Inferior parietal cortex (tissue), 1 donor: ENCODE results near the gene MAN1A1.
A peak's percentile ranks its signal among the peaks of the same experiment; 100 is the strongest.
"Not testable (repeated sequence)": the region's sequence is repeated elsewhere in the genome, so short reads cannot be mapped to it uniquely, and the experiment has no call there.

Experiments
- DNase-seq: peaks from one replicate; pipeline ENCODE4 v3.0.0-alpha.2; 2016; ENCODE audit errors: extremely low spot score

Gene MAN1A1

DNA sequence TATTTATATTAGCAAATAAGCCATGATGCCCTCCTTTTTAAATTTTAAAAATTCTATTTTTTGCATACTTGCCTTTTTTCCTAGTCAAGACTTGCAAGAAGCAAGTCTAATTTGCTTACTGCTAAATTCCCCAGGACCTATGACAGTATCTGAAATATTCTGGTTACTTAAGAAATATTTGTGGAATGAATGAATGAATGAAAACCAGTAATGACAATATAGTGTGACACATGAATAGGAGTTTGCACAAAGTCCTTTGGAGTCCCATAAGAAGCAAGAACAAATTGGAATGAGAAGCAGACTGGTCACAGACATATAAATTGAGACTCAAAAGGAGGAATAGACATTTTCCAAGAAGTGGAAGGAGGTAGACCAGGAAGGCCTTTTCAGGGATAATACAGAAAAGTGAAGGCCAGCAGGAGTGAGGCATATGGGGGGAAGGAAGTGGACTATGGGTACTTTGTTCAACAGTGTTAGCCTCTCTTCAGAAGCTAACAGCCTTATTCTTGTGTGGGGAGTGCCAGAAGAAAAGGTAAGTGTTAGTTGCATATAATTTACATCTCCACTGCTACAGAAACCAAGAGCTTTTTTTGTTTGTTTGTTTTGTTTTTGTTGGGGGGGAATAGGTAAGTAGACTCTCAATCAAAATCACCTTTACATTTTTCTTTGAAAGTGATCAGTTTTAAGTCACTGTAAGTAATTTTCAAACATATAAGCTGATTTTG, 177.5 kb downstream of the MAN1A1 start:
- no peak for DNase-seq

GRCh38 chr6:119171088-119171841, 178.3 kb downstream of the MAN1A1 start:
- DNase-seq, result no peak

DNA sequence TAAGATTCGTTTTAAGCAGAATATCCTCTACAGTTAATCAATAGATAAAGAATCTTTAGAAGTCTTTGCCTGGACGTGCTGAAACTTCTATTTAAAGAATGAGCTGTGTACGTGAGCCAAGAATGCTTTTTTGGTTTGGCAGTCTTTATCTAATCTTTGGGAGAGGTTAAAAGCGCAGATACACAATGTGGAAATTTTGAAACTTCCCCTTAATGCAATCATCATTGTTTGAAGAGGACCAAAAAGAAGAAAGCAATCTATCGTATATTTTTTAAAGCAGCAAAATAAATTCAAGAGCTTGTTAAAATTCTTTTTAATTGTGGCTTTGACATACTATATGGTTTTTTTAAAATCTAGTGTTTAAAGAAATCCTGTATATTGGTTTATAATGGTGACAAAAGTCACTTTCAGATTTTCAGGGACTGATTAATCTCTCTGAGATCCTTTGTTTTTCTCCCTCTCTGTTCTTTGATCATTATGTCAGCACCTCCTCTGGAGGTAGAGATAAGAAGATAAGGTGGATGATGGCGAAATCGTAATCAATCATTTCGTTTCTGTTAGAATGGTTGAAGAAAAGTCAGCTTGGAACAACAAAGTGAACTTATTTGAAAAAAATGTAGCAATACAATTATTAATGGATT, 179.0 kb downstream of the MAN1A1 start:
- DNase-seq, result no peak

DNA sequence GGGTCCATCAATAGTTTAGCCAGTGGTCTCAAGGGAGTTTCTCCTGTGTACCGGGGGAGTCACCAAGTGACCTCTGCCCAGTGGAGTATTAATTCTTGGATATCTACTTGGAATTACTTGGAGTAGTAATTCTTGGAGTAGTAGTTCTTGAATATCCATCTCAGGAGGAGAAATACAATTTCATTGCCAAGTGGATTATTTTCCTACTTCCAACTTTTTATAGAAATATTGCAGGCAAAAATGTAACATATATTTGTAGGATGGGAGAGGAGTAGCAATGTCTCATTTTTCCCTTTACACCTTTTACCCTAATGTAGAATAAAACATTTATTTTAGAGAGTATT, 179.5 kb downstream of the MAN1A1 start:
- no peak for DNase-seq

DNA sequence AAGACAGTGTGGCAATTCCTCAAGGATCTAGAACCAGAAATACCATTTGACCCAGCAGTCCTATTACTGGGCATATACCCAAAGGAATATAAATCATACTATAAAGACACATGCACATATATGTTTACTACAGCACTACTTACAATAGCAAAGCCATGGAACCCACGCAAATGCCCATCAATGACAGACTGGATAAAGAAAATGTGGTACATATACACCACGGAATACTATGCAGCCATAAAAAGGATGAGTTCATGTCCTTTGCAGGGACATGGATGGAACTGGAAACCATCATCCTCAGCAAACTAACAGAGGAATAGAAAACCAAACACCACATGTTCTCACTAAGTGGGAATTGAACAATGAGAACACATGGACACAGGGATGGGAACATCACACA, 180.2 kb downstream of the MAN1A1 start:
- not testable (repeated sequence) for DNase-seq

DNA sequence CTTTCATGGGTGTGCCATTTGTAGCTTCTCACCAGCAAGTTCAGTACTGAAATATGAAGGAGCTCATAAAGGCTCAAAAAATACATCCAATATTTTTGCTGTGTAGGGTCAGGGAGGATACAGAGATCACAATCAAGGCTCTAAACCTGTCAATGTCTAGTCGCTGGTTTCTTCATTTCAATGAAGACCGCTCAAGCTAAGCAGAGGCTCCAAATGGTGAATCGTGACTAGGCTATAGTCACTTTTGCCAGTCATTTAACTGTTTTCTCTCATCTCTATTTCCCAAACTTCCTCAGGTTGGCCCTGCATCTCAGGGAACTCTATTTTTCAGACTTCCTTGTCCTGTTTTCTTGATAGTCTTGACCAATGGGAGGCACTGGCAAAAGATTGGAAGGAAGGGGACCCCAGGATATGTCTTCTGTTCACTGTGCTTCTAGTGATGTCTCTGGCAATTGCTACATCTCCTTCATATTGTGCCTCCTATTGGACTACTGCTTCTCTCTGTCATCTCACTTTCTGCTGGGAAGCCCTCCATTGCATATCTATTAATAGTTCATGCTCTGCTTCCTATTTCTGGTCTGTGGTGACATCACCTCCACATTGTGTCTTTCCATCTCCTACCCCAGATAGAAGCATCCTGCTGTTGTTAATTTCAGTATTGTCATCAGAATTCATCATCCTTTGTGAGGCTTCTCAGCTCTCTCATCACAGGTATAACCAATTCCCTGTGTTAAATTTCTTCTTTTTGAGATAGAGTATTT, 183.4 kb downstream of the MAN1A1 start:
- no peak for DNase-seq

DNA sequence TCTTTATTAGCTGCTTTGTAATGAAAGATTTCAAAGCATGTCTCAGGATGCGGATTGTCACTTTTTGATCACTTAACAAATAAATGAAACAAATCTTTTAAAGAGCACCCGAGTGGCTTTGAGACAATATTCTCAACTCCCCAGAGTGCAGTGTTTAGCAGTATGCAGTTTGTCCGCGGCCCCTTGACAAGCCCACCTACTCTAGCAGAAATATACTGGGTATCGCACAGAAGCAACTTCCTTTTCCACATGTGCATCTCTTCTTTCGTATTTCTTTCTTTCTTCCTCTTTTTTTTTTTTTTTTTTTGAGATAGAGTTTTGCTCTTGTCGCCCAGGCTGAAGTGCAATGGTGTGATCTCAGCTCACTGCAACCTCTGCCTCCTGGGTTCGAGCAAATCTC, 186.6 kb downstream of the MAN1A1 start:
- no peak for DNase-seq

DNA sequence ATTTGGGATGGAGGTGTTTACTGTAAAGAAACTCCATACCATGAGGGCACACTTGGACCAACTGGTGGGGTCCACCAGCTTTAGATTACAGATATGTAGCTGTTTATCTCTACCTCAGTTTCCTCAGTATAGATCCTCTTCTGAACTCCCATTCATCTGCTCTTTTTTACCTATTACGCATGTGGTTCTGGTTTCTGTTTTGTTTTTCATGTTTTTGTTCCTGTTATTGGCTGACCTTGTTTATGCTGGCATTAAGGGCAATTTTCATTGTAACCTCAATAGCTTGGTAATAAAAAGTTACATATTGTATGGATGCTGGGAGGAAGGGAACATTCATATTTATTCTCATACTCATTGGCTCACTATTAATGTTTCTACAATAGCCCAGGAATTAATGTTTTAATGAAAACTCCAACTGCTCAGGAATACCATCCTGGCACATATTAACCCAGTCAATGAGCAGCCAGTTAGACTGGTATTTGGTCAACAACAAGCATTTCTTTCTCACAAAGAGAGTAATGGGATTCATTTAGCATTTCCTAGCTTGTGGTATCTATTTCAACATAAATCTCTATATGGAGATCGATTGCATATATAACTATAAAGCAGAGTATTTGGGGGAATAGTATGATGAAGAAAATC, 187.3 kb downstream of the MAN1A1 start:
- DNase-seq, result no peak

DNA sequence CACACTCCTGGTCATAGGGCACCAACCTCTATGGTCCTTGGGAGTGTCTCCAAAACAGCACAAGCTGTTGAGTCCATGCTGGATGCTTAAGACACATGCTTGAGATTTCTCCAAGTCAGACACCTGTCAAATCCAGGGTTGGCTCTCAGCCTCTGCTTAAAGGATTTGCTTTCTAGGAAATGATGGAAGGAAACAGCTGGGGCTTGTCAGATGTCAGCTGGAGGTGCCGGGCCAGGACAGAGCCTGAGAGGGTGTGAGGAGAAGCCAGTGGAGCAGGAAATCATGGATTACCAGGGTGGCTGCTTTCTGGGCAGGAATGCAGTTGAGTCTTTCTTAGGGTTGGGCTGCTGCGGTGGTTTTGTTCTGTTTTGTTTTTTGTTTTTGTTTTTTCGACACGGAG, 188.1 kb downstream of the MAN1A1 start:
- DNase-seq, result no peak

GRCh38 chr6:119160911-119161310, 188.7 kb downstream of the MAN1A1 start:
- no peak for DNase-seq

- no peak for DNase-seq
Measured at GRCh38 chr6:119158057-119158848, 191.3 kb downstream of the MAN1A1 start.

DNA sequence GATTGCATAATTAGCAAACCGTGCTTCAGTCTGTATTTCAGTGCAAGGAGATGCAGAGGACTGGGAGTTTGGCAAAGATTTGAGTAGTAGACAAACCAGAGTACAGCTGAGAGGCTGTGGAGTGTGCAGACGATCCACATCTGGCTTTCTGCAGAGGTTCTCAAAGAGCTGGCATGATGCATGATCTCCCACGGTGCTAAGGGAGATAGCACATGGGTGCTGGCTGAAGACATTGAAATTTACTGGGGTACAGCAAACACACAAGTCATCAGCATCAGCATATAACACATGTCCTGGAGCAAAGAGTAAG, 192.1 kb downstream of the MAN1A1 start:
- DNase-seq, result no peak

DNA sequence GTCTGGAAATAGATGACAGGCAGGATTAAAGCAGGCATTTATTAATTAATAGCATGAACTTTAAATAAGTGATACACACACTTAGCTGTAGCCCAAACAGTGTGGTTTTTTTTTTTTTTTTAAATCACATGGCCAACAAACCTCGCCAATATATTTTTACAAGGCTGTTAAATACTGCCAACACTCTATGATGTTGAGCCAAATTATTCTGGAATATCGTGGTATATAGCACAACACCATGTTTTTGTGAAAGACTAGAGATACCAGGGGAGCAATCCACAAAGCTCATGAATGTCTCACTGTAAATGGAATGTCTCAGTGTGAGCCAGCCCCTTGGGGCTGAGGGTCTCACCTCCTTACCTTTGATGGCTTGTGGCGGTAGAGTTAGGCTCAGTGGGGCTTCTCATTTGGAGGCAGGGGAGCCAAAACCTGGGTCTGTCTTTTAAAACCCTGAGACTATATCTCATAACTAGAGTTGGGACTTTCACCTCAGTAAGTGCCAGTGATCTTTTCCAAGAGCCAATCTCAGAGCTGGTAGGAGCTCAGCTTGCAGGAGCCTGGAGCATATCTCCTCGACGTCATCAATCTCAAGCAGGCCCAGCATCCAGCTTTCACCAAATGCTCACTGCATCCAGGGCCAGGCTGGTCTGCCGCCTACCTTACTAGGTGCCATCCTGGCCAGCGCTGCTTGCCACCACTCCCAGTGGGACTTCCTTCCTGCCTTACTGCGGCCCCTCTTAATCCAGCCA, 192.6 kb downstream of the MAN1A1 start:
- no peak for DNase-seq

DNA sequence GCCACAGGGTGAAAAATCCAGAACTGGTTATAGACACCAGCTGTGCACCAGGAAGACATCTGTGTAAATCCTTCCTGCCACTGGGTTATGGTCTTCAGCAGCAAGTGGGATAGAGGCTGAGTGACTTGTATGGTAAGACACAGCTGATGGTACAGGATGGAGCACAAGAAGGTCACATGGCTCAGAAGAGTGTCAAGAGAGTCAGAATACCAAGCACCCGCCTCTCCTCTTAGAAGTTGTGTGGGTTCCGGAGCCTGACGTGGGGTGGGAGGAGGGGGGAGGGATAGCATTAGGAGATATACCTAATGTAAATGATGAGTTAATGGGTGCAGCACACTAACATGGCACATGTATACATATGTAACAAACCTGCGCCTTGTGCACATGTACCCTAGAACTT, 193.5 kb downstream of the MAN1A1 start:
- not testable (repeated sequence) for DNase-seq

DNA sequence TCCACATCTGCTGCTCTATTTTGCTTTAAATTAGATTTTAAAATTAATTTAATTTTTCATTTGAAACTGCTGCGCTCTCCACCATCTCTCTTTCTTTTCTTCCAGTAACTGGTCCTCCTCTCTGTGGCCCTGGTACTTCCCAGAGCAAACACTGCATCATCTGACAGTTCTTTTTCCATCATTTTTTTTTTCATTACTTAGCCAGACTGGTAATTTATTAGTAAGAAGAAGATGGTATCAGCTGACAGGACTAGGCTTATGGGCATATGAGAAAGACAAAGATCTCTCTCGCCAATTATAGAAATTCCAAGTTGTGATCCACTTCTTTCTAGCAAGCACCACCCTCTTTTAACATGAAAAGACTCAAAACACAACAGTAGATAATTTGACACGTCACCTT, 197.4 kb downstream of the MAN1A1 start:
- DNase-seq, result no peak

- DNase-seq, result peak; percentile 51
Measured at GRCh38 chr6:119148825-119149525, 200.6 kb downstream of the MAN1A1 start.

DNA sequence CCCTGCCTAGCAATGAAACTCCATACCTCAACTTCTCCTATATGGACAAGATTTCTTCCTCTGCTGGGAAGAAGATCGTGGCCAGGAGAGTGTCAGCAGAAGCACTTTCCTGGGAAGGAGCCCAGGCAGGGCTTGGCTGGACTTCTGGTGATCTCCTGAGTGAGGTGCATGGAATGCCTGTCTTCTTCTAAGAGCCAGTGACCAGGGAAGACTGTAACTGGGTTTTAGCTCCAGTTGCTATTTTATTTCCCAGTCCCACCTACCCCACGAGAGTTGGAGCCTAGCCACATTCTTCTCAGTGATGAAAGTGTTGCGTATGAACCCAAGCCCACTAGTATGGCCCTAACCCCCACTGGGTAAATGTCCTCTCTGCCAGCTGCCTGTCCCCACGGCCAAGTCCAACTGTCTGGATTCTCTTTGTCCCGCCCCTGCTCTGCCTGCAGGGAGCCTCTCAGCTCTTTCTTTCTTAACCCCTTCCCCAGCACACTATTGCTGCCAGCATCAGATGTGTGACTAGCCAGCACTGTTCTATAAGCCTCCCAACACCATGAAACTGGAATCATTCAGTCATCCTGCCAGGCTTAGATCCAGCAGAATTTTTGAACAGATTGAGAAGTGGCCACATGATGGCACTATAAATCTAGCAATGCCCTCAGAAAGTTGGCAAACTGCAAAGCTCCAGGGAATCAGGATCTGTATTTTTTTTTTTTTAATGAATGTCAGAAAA, 201.3 kb downstream of the MAN1A1 start:
- DNase-seq, result peak; percentile 86

DNA sequence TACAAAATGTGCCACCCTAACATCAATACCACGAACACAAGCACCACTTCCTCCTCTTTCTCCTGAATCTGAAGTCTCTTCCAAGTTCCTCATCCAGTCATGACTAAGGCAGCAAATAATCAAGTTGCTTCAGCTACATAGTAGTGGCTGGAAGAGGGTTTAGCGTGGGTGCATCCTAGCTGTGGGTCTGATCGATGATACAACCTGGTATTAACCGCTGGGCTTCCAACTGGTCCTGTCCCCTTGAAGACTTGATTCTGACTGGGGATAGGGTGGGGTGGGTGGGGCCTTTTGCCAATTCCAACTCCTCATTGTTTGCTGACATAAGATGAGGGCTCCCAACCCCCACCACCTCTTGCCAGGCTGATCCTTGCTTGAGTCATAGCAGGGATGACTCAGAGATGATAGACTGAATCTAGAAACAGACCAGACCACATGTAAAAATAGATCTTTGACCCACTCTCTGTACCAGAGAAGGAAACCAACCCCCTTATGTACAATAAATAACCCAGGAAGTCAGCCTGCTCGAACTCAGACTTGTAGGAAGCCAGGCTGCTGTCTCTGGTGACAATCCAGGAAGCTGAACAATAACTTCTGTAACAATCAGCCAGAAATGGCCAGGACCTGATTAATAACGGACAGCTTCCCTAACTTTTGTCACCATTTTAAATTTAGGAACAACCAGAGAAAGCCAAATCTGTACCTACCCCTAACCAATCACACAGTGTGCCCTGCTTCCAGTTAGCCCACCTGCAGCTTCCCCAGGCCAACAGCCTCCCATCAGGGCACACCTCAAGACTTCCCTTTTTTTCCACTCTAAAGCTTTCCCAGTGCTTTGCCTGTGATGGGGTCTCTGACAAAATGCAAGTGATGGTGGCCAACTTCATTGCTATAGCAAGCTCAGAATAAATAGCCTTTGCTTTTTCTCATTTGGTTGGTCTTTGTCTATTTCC, 202.2 kb downstream of the MAN1A1 start:
- DNase-seq, result peak; percentile 48
